Suprapubic skin (tissue), 4 donors: ENCODE results near the gene ZNF716. TPM values are rescaled to one million over a fixed set of nuclear protein-coding genes. Genes with fewer than 3 reads are reported as not detected.
"Not testable (repeated sequence)": the region's sequence is repeated elsewhere in the genome, so short reads cannot be mapped to it uniquely, and the experiment has no call there.

Experiments used
- DNase-seq, 2 donors: peaks; one replicate each; pipeline ENCODE4 v3.0.0-alpha.2; 2019; ENCODE audit warnings: low spot score in 2 of 2
- H3K27ac ChIP-seq: fragments of 200-600 bp; sonication (generic); one replicate; pipeline ENCODE4 v1.5.1; 2019
- H3K27me3 ChIP-seq: fragments of 200-600 bp; sonication (generic); one replicate; pipeline ENCODE4 v1.5.1; 2019
- H3K36me3 ChIP-seq: fragments of 200-600 bp; sonication (generic); one replicate; pipeline ENCODE4 v1.5.1; 2019
- H3K4me1 ChIP-seq: fragments of 200-600 bp; sonication (generic); one replicate; pipeline ENCODE4 v1.5.1; 2019
- H3K4me3 ChIP-seq: fragments of 200-600 bp; sonication (generic); one replicate; pipeline ENCODE4 v1.5.1; 2019; ENCODE audit warnings: mild to moderate bottlenecking
- H3K9me3 ChIP-seq: fragments of 200-600 bp; sonication (generic); one replicate; pipeline ENCODE4 v1.5.1; 2019
- CTCF ChIP-seq, 2 donors: fragments of 200-600 bp in 1 of 2; fragments of 450-650 bp in 1 of 2; sonication (generic) in 1 of 2; IDR thresholded peaks; one replicate each; pipeline ENCODE4 v1.5.1; 2016 to 2019; ENCODE audit warnings: antibody characterized with exemption in 2 of 2, mild to moderate bottlenecking in 1 of 2, moderate library complexity in 1 of 2
- EP300 ChIP-seq: sonication (generic); formaldehyde crosslinking; IDR thresholded peaks from one replicate; pipeline ENCODE4 v1.6.1; 2017; ENCODE audit warnings: antibody characterized with exemption
- POLR2A ChIP-seq, 2 donors: fragments of 450-650 bp; IDR thresholded peaks; one replicate each; pipeline ENCODE4 v1.6.1; 2017; ENCODE audit warnings: antibody characterized with exemption in 2 of 2, mild to moderate bottlenecking in 2 of 2, moderate library complexity in 2 of 2
- POLR2AphosphoS5 ChIP-seq, 3 donors: sonication (generic); formaldehyde crosslinking; IDR thresholded peaks; one replicate each; pipeline ENCODE4 v1.6.1; 2017; ENCODE audit warnings: antibody characterized with exemption in 3 of 3
- WGBS: methylation state at CpG from one replicate; pipeline ENCODE4 v1.1.5; 2018; 5-methylcytosine and 5-hydroxymethylcytosine counted together
- total RNA-seq, 4 donors: library from RNA; depleted of rRNA; stranded (reverse); fragments of >200 nt; gene quantifications; one replicate each; pipeline ENCODE4 v1.1.0, GENCODE V29; 2016

ZNF716 gene
- total RNA-seq, 4 donors from 2014 or later = not detected

DNA sequence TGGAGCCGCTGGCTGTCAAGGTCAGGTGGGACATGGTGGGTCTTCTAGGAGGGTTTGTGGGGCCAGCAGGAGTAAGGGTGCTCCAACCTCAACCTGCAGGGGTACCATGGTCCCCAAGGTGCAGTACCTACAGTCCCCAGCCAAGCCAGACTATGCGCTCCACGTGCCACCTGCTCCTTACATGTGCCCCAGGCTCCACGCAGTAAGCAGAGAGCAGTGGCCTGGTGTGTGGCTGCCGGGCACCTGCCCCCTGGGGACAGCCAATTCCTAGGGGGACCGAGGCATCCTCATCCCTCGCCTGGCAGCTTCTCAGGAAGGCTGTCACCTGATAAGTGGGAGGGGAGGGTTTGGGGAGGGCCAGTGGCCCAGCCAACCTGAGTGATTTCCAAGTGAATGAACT is 11.7 kb upstream of the ZNF716 start:
- Histone ChIP-seq H3K27ac (no peak overlapping the region), H3K27me3 (no peaks in the 10 kb centered on the region), H3K9me3 (peaks cover 26% of the 10 kb centered on the region), H3K36me3 (no peaks in the 10 kb centered on the region), H3K4me1 (no peaks in the 10 kb centered on the region), H3K4me3 (no peak overlapping the region)
- TF ChIP-seq POLR2A (IDR thresholded peaks at IDR 0.05) (no peak), POLR2AphosphoS5 (IDR thresholded peaks at IDR 0.05) (no peak), CTCF (IDR thresholded peaks at IDR 0.05) (no peak), EP300 (no peak)
- no CpG with 5 or more reads among the region's 7 CpGs for WGBS
- no peak for DNase-seq

DNA sequence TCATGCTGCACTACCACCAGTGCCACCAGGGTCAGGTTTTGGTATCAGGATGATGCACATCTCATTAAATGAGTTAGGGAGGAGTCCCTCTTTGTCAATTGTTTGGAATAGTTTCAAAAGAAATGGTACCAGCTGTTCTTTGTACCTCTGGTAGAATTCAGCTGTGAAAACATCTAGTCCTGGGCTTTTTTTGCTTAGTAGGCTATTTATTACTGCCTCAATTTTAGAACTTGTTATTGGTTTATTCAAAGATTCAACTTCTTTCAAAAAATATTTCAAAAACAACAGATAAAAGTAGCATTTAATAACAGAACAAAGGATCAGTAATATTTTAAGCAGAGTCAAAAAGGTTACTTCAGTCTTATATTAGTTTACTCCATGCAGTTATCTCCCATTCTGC is 6.4 kb upstream of the ZNF716 start:
- no peak for DNase-seq
- no peak overlapping the region for H3K27ac ChIP-seq
- TF ChIP-seq POLR2A (IDR thresholded peaks at IDR 0.05) (no peak), EP300 (no peak), CTCF (IDR thresholded peaks at IDR 0.05) (no peak), POLR2AphosphoS5 (IDR thresholded peaks at IDR 0.05) (no peak)
- no peaks in the 10 kb centered on the region for H3K36me3 ChIP-seq
- H3K4me1 ChIP-seq = no peaks in the 10 kb centered on the region
- peaks cover 18% of the 10 kb centered on the region for H3K9me3 ChIP-seq
- H3K4me3 ChIP-seq = no peak overlapping the region
- H3K27me3 ChIP-seq = no peaks in the 10 kb centered on the region

- H3K9me3 ChIP-seq = peaks cover 45% of the 10 kb centered on the region
Measured at GRCh38 chr7:57469186-57469828, 19.3 kb downstream of the ZNF716 start.

GRCh38 chr7:57480304-57480703 is 30.3 kb downstream of the ZNF716 start:
- H3K27me3 ChIP-seq, H3K36me3 ChIP-seq, H3K27ac ChIP-seq, H3K9me3 ChIP-seq, DNase-seq, H3K4me3 ChIP-seq, H3K4me1 ChIP-seq: not testable (repeated sequence)

More at GRCh38 chr7:57469186-57469828, 19.3 kb downstream of the ZNF716 start:
- 68% methylated on average over 3 of the region's 3 CpGs for WGBS
- H3K36me3 ChIP-seq, H3K4me1 ChIP-seq, H3K4me3 ChIP-seq, H3K27ac ChIP-seq, H3K27me3 ChIP-seq, DNase-seq: not testable (repeated sequence)

DNA sequence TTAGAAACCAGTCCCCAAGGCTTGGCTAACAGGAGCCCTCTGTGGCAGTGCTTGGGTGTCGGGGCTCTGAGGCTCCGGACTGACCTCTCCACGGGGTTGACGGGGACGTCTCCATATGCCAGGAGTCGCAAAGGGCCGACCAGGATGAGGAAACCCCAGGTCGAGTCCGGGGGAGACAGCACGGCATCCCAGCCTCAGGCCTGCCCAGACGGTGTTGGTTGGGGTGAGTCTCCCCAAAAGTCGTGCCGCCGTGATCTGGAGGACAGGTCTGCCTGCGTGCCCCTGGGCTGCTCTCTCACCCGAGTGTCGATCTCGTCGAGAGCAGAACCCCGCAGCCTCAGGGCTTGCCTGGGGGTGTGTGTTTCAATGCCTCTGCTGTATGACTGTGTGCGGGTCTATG is 35.0 kb downstream of the ZNF716 start:
- H3K36me3 ChIP-seq, H3K4me1 ChIP-seq, H3K27me3 ChIP-seq, H3K27ac ChIP-seq, H3K4me3 ChIP-seq, DNase-seq: not testable (repeated sequence)
- peaks cover 13% of the 10 kb centered on the region for H3K9me3 ChIP-seq
- 89% methylated on average over 21 of the region's 21 CpGs for WGBS

DNA sequence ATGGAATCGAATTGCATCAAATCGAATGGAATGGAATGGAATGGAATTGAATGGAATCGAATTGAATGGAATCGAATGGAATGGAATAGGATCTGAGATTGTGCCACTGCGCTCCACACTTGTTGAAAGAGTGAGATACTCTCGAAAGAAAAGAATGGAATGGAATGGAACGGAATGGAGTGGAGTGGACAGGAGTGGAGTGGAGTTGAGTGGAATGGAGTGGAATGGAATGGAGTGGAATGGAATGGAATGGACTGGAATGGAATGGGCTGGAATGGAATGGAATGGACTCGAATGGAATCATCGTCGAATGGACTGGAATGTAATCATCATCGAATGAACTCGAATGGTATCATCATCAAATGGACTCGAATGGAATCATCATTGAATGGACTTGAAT is 38.0 kb downstream of the ZNF716 start:
- DNase-seq = no peak
- no peak overlapping the region for H3K4me3 ChIP-seq
- no peaks in the 10 kb centered on the region for H3K4me1 ChIP-seq
- no peaks in the 10 kb centered on the region for H3K36me3 ChIP-seq
- 85% methylated on average over 13 of the region's 13 CpGs for WGBS
- no peaks in the 10 kb centered on the region for H3K27me3 ChIP-seq
- no peak overlapping the region for H3K27ac ChIP-seq
- TF ChIP-seq POLR2A (IDR thresholded peaks at IDR 0.05) = no peak
- TF ChIP-seq POLR2AphosphoS5 (IDR thresholded peaks at IDR 0.05) = no peak
- TF ChIP-seq EP300 = no peak
- H3K9me3 ChIP-seq = peaks cover 17% of the 10 kb centered on the region

GRCh38 chr7:57495111-57495510 is 45.1 kb downstream of the ZNF716 start:
- H3K27ac ChIP-seq, H3K4me1 ChIP-seq, H3K27me3 ChIP-seq, DNase-seq, H3K36me3 ChIP-seq, H3K4me3 ChIP-seq: not testable (repeated sequence)
- H3K9me3 ChIP-seq = peaks cover 17% of the 10 kb centered on the region
- WGBS = 80% methylated on average over 8 of the region's 8 CpGs

GRCh38 chr7:57496395-57496794 is 46.4 kb downstream of the ZNF716 start:
- H3K9me3 ChIP-seq = peaks cover 18% of the 10 kb centered on the region
- 69% methylated on average over 6 of the region's 6 CpGs for WGBS

More at GRCh38 chr7:57496395-57496794, 46.4 kb downstream of the ZNF716 start:
- Histone ChIP-seq H3K4me3 (no peak overlapping the region), H3K36me3 (no peaks in the 10 kb centered on the region), H3K27ac (no peak overlapping the region), H3K4me1 (no peaks in the 10 kb centered on the region), H3K27me3 (no peaks in the 10 kb centered on the region)
- TF ChIP-seq POLR2A (IDR thresholded peaks at IDR 0.05) = no peak
- no peak for TF ChIP-seq POLR2AphosphoS5 (IDR thresholded peaks at IDR 0.05)
- TF ChIP-seq CTCF (IDR thresholded peaks at IDR 0.05) = no peak
- no peak for TF ChIP-seq EP300
- DNase-seq = no peak
